ENCODE results near the gene BCL3. TPM values are rescaled to one million over a fixed set of nuclear protein-coding genes. Genes with fewer than 3 reads are reported as not detected.

Gene BCL3
- total RNA-seq, 2 experiments from 2014 or later: 63.4 to 66.6 TPM

DNA sequence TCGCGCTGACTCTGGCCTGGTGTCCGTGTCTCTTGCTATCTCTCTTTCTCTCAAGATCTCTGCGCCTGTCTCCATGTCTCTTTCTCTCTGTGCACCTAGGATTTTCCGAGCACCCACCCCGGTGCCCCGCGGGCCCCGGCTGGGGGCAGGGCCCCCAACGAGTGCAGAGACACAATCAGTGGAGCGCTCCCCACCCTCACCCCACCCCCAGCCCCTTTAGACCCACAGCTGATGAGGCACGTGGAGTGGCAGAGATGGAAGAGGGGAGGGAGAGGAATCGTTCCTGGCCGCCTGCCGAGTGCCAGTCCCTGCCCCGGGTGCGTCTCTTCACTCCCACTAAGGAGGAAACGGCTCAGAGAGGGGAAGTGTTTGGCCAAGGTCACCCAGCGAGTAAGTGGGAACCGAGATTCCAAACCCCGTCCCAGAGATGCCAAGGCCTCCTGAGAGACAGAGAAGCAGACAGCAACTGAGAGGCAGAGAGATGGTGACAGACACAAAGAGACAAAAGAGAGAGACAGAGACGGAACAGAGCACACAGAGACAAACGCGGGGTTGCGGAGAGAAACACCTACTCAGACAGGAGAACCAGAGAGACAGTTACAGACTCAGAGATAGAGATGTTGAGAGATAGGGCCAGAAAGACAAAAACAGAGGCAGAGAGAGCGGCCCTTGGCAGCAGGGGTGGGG lies 626 bp upstream of the BCL3 start:
- Mint-ChIP-seq H3K36me3 (ENCODE audit: low read depth) (peaks cover 38% of the 10 kb centered on the region), H3K4me3 (peak overlapping the region; percentile 83), H3K9me3 (no peaks in the 10 kb centered on the region), H3K4me1 (peaks cover 61% of the 10 kb centered on the region), H3K27ac (peak overlapping the region; percentile 93), H3K27me3 (peaks cover 4% of the 10 kb centered on the region)
- ChIA-PET CTCF (interaction anchor here (0.7 kb wide), 1 partner anchor 24 kb away, joined by 3 read pairs; no protein-coding TSS in a partner anchor), POLR2A (interaction anchor here (1.5 kb wide), 1 partner anchor 8 kb away, joined by 4 read pairs; no protein-coding TSS in a partner anchor)
- DNase-seq: no peak

- H3K27me3 Mint-ChIP-seq: peaks cover 4% of the 10 kb centered on the region
- DNase-seq: no peak
- ChIA-PET POLR2A (interaction anchor here (0.5 to 1.5 kb wide), 4 partner anchors 21 to 707 kb away, joined by 3 to 8 read pairs (median 4); partner anchors contain the start of gene TRAPPC6A), CTCF (interaction anchor here (0.7 to 1.7 kb wide), 4 partner anchors 13 to 35 kb away, joined by 3 to 10 read pairs (median 5); no protein-coding TSS in a partner anchor)
- peaks cover 69% of the 10 kb centered on the region for H3K4me1 Mint-ChIP-seq
- peak overlapping the region; percentile 87 for H3K4me3 Mint-ChIP-seq
- peak overlapping the region; percentile 97 for H3K27ac Mint-ChIP-seq
- H3K9me3 Mint-ChIP-seq: no peaks in the 10 kb centered on the region
- peaks cover 49% of the 10 kb centered on the region for H3K36me3 Mint-ChIP-seq (ENCODE audit: low read depth)
These were observed 784 bp downstream of the BCL3 start for GRCh38 chr19:44749292-44749691.

DNA sequence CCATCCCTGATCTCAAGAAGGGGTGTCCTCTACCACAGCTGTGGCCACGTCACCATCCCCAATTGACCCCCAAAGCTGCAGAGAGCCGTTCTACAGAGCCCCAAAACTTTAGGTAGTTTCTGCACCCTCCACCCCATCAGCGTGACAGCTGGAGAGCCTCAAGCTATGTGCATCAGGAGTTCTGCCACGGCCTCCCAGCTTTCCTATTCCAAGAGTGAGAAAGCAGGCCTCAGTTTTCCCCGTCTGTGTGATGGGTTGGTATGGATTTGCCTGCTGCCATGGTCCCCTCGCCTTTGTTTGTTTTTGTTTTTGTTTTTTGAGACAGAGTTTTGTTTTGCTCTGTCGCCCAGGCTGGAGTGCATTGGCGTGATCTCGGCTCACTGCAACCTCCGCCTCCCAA lies 1.5 kb downstream of the BCL3 start:
- peaks cover 55% of the 10 kb centered on the region for H3K36me3 Mint-ChIP-seq (ENCODE audit: low read depth)
- H3K27ac Mint-ChIP-seq: peak overlapping the region; percentile 97
- H3K4me1 Mint-ChIP-seq: peaks cover 73% of the 10 kb centered on the region
- peak overlapping the region; percentile 87 for H3K4me3 Mint-ChIP-seq
- CTCF ChIA-PET: interaction anchor here (0.7 to 1.7 kb wide), 3 partner anchors 14 to 35 kb away, joined by 3 to 10 read pairs (median 3); no protein-coding TSS in a partner anchor
- H3K9me3 Mint-ChIP-seq: no peaks in the 10 kb centered on the region
- POLR2A ChIA-PET: interaction anchor here (0.8 to 1.5 kb wide), 3 partner anchors 10 to 26 kb away, joined by 3 to 8 read pairs (median 6); no protein-coding TSS in a partner anchor
- no peak for DNase-seq
- H3K27me3 Mint-ChIP-seq: peaks cover 4% of the 10 kb centered on the region

GRCh38 chr19:44752123-44752815 lies 3.8 kb downstream of the BCL3 start:
- Mint-ChIP-seq H3K27me3 (no peaks in the 10 kb centered on the region), H3K27ac (peak overlapping the region; percentile 97), H3K9me3 (no peaks in the 10 kb centered on the region), H3K36me3 (ENCODE audit: low read depth) (peaks cover 70% of the 10 kb centered on the region), H3K4me1 (peaks cover 72% of the 10 kb centered on the region), H3K4me3 (peak overlapping the region; percentile 87)
- no peak for DNase-seq
- CTCF ChIA-PET: interaction anchor here (1.9 to 5.3 kb wide), 4 partner anchors 13 to 63 kb away, joined by 6 to 36 read pairs (median 16); no protein-coding TSS in a partner anchor
- POLR2A ChIA-PET: interaction anchor here (1.1 to 3.7 kb wide), 7 partner anchors 10 to 60 kb away, joined by 3 to 37 read pairs (median 12); no protein-coding TSS in a partner anchor

GRCh38 chr19:44752816-44753625 lies 4.5 kb downstream of the BCL3 start:
- Mint-ChIP-seq H3K27ac (peak overlapping the region; percentile 97), H3K4me3 (peak overlapping the region; percentile 87), H3K27me3 (no peaks in the 10 kb centered on the region), H3K9me3 (no peaks in the 10 kb centered on the region), H3K36me3 (ENCODE audit: low read depth) (peaks cover 76% of the 10 kb centered on the region), H3K4me1 (peaks cover 70% of the 10 kb centered on the region)
- CTCF ChIA-PET: interaction anchor here (0.6 to 5.3 kb wide), 7 partner anchors 12 to 63 kb away, joined by 3 to 36 read pairs (median 6); no protein-coding TSS in a partner anchor
- POLR2A ChIA-PET: interaction anchor here (1.0 to 3.7 kb wide), 9 partner anchors 9 to 988 kb away, joined by 3 to 37 read pairs (median 5); no protein-coding TSS in a partner anchor
- DNase-seq: peak; percentile 98

GRCh38 chr19:44753626-44753931 lies 5.1 kb downstream of the BCL3 start:
- no peaks in the 10 kb centered on the region for H3K9me3 Mint-ChIP-seq
- CTCF ChIA-PET: interaction anchor here (0.7 to 5.3 kb wide), 8 partner anchors 12 to 198 kb away, joined by 3 to 36 read pairs (median 6); partner anchors contain the start of gene NECTIN2
- DNase-seq: no peak
- peaks cover 81% of the 10 kb centered on the region for H3K36me3 Mint-ChIP-seq (ENCODE audit: low read depth)
- H3K27me3 Mint-ChIP-seq: no peaks in the 10 kb centered on the region
- peak overlapping the region; percentile 97 for H3K27ac Mint-ChIP-seq
- H3K4me3 Mint-ChIP-seq: peak overlapping the region; percentile 87
- POLR2A ChIA-PET: interaction anchor here (0.8 to 3.7 kb wide), 10 partner anchors 8 to 999 kb away, joined by 3 to 37 read pairs (median 4); partner anchors contain the start of gene SMG9
- H3K4me1 Mint-ChIP-seq: peaks cover 72% of the 10 kb centered on the region

- peaks cover 82% of the 10 kb centered on the region for H3K36me3 Mint-ChIP-seq (ENCODE audit: low read depth)
- H3K27me3 Mint-ChIP-seq: no peaks in the 10 kb centered on the region
- ChIA-PET CTCF (interaction anchor here (0.7 to 5.3 kb wide), 8 partner anchors 11 to 198 kb away, joined by 3 to 36 read pairs (median 6); partner anchors contain the start of gene NECTIN2), POLR2A (interaction anchor here (0.8 to 3.7 kb wide), 9 partner anchors 10 to 999 kb away, joined by 3 to 37 read pairs (median 5); partner anchors contain the start of gene SMG9)
- peak overlapping the region; percentile 87 for H3K4me3 Mint-ChIP-seq
- peak; percentile 88 for DNase-seq
- H3K9me3 Mint-ChIP-seq: no peaks in the 10 kb centered on the region
- peak overlapping the region; percentile 97 for H3K27ac Mint-ChIP-seq
- peaks cover 74% of the 10 kb centered on the region for H3K4me1 Mint-ChIP-seq
These were observed 5.6 kb downstream of the BCL3 start for GRCh38 chr19:44753932-44754749.

DNA sequence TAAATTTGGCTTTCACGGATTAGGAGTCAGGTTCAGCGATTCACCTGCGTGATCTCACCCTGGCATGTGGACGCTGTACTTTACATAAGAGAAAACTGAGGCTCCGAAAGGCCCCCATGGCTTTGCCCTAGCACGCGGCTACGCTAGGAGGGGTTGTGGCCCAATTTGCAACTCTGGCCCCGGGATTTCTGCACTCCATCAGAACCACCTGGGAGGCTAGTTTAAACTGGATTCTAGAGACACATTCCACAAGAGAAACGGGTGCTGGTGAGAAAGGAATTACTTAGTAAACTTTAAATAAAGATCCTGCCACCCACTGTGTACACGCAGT lies 6.2 kb downstream of the BCL3 start:
- Mint-ChIP-seq H3K4me1 (peaks cover 72% of the 10 kb centered on the region), H3K9me3 (no peaks in the 10 kb centered on the region), H3K4me3 (peak overlapping the region; percentile 87), H3K27me3 (no peaks in the 10 kb centered on the region), H3K27ac (peak overlapping the region; percentile 97), H3K36me3 (ENCODE audit: low read depth) (peaks cover 78% of the 10 kb centered on the region)
- no peak for DNase-seq
- POLR2A ChIA-PET: interaction anchor here (3.3 to 3.7 kb wide), 2 partner anchors 12 to 16 kb away, joined by 20 to 37 read pairs; no protein-coding TSS in a partner anchor
- CTCF ChIA-PET: interaction anchor here (0.7 to 5.3 kb wide), 6 partner anchors 11 to 30 kb away, joined by 3 to 36 read pairs (median 6); no protein-coding TSS in a partner anchor

- CTCF ChIA-PET: interaction anchor here (0.7 to 5.3 kb wide), 3 partner anchors 10 to 31 kb away, joined by 3 to 36 read pairs (median 6); no protein-coding TSS in a partner anchor
- no peak for DNase-seq
These were observed 6.7 kb downstream of the BCL3 start for GRCh38 chr19:44755219-44755618.

DNA sequence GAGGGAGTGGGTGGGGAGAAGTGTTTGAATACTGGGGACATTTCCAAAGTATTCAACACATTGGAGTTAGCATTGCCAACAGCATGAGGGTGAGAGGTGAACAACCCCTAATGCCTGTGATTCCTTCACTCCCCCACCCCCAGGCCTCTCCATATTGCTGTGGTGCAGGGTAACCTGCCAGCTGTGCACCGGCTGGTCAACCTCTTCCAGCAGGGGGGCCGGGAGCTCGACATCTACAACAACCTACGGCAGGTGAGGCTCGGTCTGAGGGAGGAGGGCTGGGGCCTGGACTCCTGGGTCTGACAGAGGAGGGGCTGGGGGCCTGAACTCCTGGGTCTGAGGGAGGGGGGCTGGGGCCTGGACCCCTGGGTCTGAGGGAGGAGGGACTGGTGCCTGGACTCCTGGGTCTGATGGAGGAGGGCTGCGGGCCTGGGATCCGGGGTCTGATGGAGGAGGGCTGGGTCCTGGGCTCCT lies 7.6 kb downstream of the BCL3 start:
- Mint-ChIP-seq H3K4me1 (peaks cover 72% of the 10 kb centered on the region), H3K4me3 (no peak overlapping the region), H3K27ac (peak overlapping the region; percentile 97), H3K9me3 (no peaks in the 10 kb centered on the region), H3K27me3 (no peaks in the 10 kb centered on the region), H3K36me3 (ENCODE audit: low read depth) (peaks cover 78% of the 10 kb centered on the region)
- ChIA-PET CTCF (interaction anchor here (1.8 to 5.3 kb wide), 2 partner anchors 14 to 32 kb away, joined by 6 to 36 read pairs; no protein-coding TSS in a partner anchor), POLR2A (interaction anchor here (1.6 to 3.7 kb wide), 2 partner anchors 9 to 14 kb away, joined by 4 to 37 read pairs; no protein-coding TSS in a partner anchor)
- DNase-seq: no peak

More at GRCh38 chr19:44755219-44755618, 6.7 kb downstream of the BCL3 start:
- peak overlapping the region; percentile 97 for H3K27ac Mint-ChIP-seq
- POLR2A ChIA-PET: interaction anchor here (1.6 to 3.7 kb wide), 2 partner anchors 8 to 15 kb away, joined by 4 to 37 read pairs; no protein-coding TSS in a partner anchor
- H3K36me3 Mint-ChIP-seq (ENCODE audit: low read depth): peaks cover 78% of the 10 kb centered on the region
- H3K9me3 Mint-ChIP-seq: no peaks in the 10 kb centered on the region
- H3K4me1 Mint-ChIP-seq: peaks cover 72% of the 10 kb centered on the region
- peak overlapping the region; percentile 87 for H3K4me3 Mint-ChIP-seq
- H3K27me3 Mint-ChIP-seq: no peaks in the 10 kb centered on the region
